H1 (cell line): Measurements from ENCODE around the gene GPATCH2L. TPM values are rescaled to one million over a fixed set of nuclear protein-coding genes. Genes with fewer than 3 reads are reported as not detected.

Source experiments
- CTCF ChIA-PET: fragments of 300-600 bp; sonication (Branson Sonifier 250); formaldehyde crosslinking; loops from one replicate; lab custom pipeline; 2021; ENCODE audit not compliant: partially characterized antibody; lab: Charles Lee
- POLR2A ChIA-PET: fragments of 300-600 bp; sonication (Branson Sonifier 250); formaldehyde crosslinking; loops from one replicate; lab custom pipeline; 2021; ENCODE audit warnings: inconsistent platforms; ENCODE audit not compliant: partially characterized antibody; lab: Charles Lee
- DNase-seq, 2 experiments: peaks; one replicate each; pipeline versions ENCODE4 v3.0.0 to v3.0.0-alpha.2; 2010 to 2022; ENCODE audit warnings: low spot score in 2 of 2, low read depth in 1 of 2, mixed read lengths in 1 of 2
- FAIRE-seq: peaks from 2 replicates; lab custom pipeline; 2011; peaks lifted over from hg19 to GRCh38; lab: Jason Lieb, UNC
- H2AFZ ChIP-seq: 2 replicates; pipeline ENCODE4 v1.8.1; 2012; ENCODE audit warnings: low read length, inconsistent platforms
- H2AK5ac ChIP-seq: 2 replicates; pipeline ENCODE4 v1.6.1; 2013; ENCODE audit warnings: low read depth, low read length
- H2BK120ac ChIP-seq: replicated peaks from 2 replicates; pipeline ENCODE3; 2013; ENCODE audit warnings: low read depth, low read length, inconsistent platforms
- H2BK12ac ChIP-seq: 2 replicates; pipeline ENCODE4 v1.6.1; 2013; ENCODE audit warnings: low read depth, low read length
- H2BK15ac ChIP-seq: 2 replicates; pipeline ENCODE4 v1.6.1; 2013; ENCODE audit warnings: low read length
- H2BK20ac ChIP-seq: 2 replicates; pipeline ENCODE4 v1.6.1; 2013; ENCODE audit warnings: low read length
- H2BK5ac ChIP-seq: 2 replicates; pipeline ENCODE4 v1.6.1; 2013; ENCODE audit warnings: low read depth, low read length
- H3K14ac ChIP-seq: 2 replicates; pipeline ENCODE4 v1.6.1; 2013; ENCODE audit warnings: inconsistent platforms; ENCODE audit not compliant: insufficient read length
- H3K18ac ChIP-seq: 2 replicates; pipeline ENCODE4 v1.6.1; 2013; ENCODE audit warnings: low read length; ENCODE audit errors: extremely low read depth
- H3K23ac ChIP-seq: 2 replicates; pipeline ENCODE4 v1.6.1; 2013; ENCODE audit warnings: inconsistent platforms; ENCODE audit not compliant: insufficient read length
- H3K23me2 ChIP-seq: 2 replicates; pipeline ENCODE4 v1.6.1; 2013; ENCODE audit warnings: low read depth, low read length
- H3K27ac ChIP-seq: 2 replicates; pipeline ENCODE4 v1.6.1; 2011; ENCODE audit warnings: low read depth, low read length, inconsistent platforms
- H3K27me3 ChIP-seq, 4 experiments: replicated peaks in 1 of 4; 1 replicate in 1 of 4; 2 replicates in 3 of 4; pipeline versions ENCODE4 v1.6.1 to v1.8.1; 2011 to 2013; ENCODE audit warnings: low read length in 3 of 4, mild to moderate bottlenecking in 3 of 4, inconsistent platforms in 2 of 4, mixed read lengths in 2 of 4, moderate library complexity in 1 of 4; ENCODE audit not compliant: control insufficient read depth in 3 of 4, insufficient read depth in 3 of 4; ENCODE audit errors: extremely low read depth in 1 of 4
- H3K36me3 ChIP-seq, 4 experiments: 2 replicates each; pipeline versions ENCODE4 v1.6.1 to v1.8.1; 2011 to 2013; ENCODE audit warnings: mild to moderate bottlenecking in 4 of 4, low read length in 3 of 4, moderate library complexity in 2 of 4, control low read depth in 1 of 4, inconsistent platforms in 1 of 4; ENCODE audit not compliant: insufficient read depth in 4 of 4, control insufficient read depth in 2 of 4
- H3K4ac ChIP-seq: replicated peaks from 2 replicates; pipeline ENCODE3; 2013; ENCODE audit warnings: low read length, low read depth, mixed read lengths, inconsistent platforms; ENCODE audit not compliant: insufficient read length
- H3K4me1 ChIP-seq, 4 experiments: replicated peaks in 1 of 4; 1 replicate in 1 of 4; 2 replicates in 3 of 4; pipeline versions ENCODE4 v1.6.1 to v1.8.1; 2011 to 2013; ENCODE audit warnings: low read length in 3 of 4, inconsistent platforms in 2 of 4, mixed read lengths in 1 of 4; ENCODE audit not compliant: insufficient read depth in 4 of 4, control insufficient read depth in 3 of 4
- H3K4me2 ChIP-seq, 2 experiments: 2 replicates each; pipeline versions ENCODE4 v1.6.1 to v1.8.1; 2011 to 2013; ENCODE audit warnings: low read depth in 2 of 2, low read length in 2 of 2, control low read depth in 1 of 2, inconsistent platforms in 1 of 2, mild to moderate bottlenecking in 1 of 2; ENCODE audit not compliant: insufficient read depth in 1 of 2
- H3K4me3 ChIP-seq, 4 experiments: fragments of 200-600, 300-600 bp in 1 of 4; sonication (generic), shearing (Covaris generic), sonication (Bioruptor Twin) in 1 of 4; 2 replicates each; pipeline versions ENCODE4 v1.5.1 to v1.8.1; 2011 to 2016; ENCODE audit warnings: low read length in 4 of 4, low read depth in 3 of 4, control low read depth in 2 of 4, inconsistent platforms in 2 of 4, mild to moderate bottlenecking in 2 of 4, mixed read lengths in 1 of 4, moderate library complexity in 1 of 4; ENCODE audit not compliant: insufficient read depth in 2 of 4; ENCODE audit errors: extremely low read depth in 1 of 4
- H3K56ac ChIP-seq: replicated peaks from 2 replicates; pipeline ENCODE3; 2013; ENCODE audit warnings: low read depth, mild to moderate bottlenecking, mixed read lengths, low read length, inconsistent platforms; ENCODE audit not compliant: insufficient read length
- H3K79me1 ChIP-seq: 2 replicates; pipeline ENCODE4 v1.6.1; 2013; ENCODE audit warnings: low read depth, low read length, control low read depth
- H3K79me2 ChIP-seq, 2 experiments: 2 replicates each; pipeline versions ENCODE4 v1.6.1 to v1.8.1; 2012 to 2013; ENCODE audit warnings: low read length in 2 of 2, mild to moderate bottlenecking in 2 of 2, inconsistent platforms in 1 of 2; ENCODE audit not compliant: insufficient read depth in 2 of 2, control insufficient read depth in 1 of 2
- H3K9ac ChIP-seq, 4 experiments: replicated peaks in 1 of 4; 1 replicate in 1 of 4; 2 replicates in 3 of 4; pipeline versions ENCODE4 v1.6.1 to v1.8.1; 2011 to 2013; ENCODE audit warnings: low read depth in 3 of 4, low read length in 3 of 4, control low read depth in 2 of 4, mild to moderate bottlenecking in 2 of 4, moderate library complexity in 2 of 4, inconsistent platforms in 1 of 4; ENCODE audit errors: extremely low read depth in 1 of 4
- H3K9me3 ChIP-seq, 2 experiments: 2 replicates each; pipeline versions ENCODE4 v1.6.1 to v1.8.1; 2012 to 2013; ENCODE audit warnings: mild to moderate bottlenecking in 2 of 2, moderate library complexity in 2 of 2, control low read depth in 1 of 2, inconsistent platforms in 1 of 2, low read depth in 1 of 2, low read length in 1 of 2, mixed read lengths in 1 of 2; ENCODE audit not compliant: insufficient read depth in 2 of 2
- H4K20me1 ChIP-seq, 2 experiments: replicated peaks in 1 of 2; 2 replicates each; pipeline versions ENCODE3 to v1.8.1; 2011 to 2013; ENCODE audit warnings: inconsistent platforms in 2 of 2, low read length in 2 of 2, mild to moderate bottlenecking in 1 of 2; ENCODE audit not compliant: insufficient read depth in 2 of 2, control insufficient read depth in 1 of 2
- H4K5ac ChIP-seq: 2 replicates; pipeline ENCODE4 v1.6.1; 2013; ENCODE audit warnings: low read length, low read depth, mixed read lengths, inconsistent platforms; ENCODE audit not compliant: insufficient read length
- H4K8ac ChIP-seq: 2 replicates; pipeline ENCODE4 v1.8.0; 2013; ENCODE audit warnings: mild to moderate bottlenecking, moderate library complexity, low read length, inconsistent platforms; ENCODE audit not compliant: insufficient read depth; ENCODE audit errors: extremely low read depth
- H4K91ac ChIP-seq: replicated peaks from 2 replicates; pipeline ENCODE3; 2013; ENCODE audit warnings: low read length, mixed read lengths, inconsistent platforms; ENCODE audit not compliant: insufficient read length
- BACH1 ChIP-seq: IDR thresholded peaks from 2 replicates; pipeline ENCODE4 v1.6.1; 2012; ENCODE audit warnings: low read length, improper control_type of control experiment
- CHD1 ChIP-seq: IDR thresholded peaks from 2 replicates; pipeline ENCODE4 v1.6.1; 2012; ENCODE audit warnings: low read depth, low read length, improper control_type of control experiment
- JUN ChIP-seq: IDR thresholded peaks from 2 replicates; pipeline ENCODE4 v1.6.1; 2011; ENCODE audit warnings: low read depth, mild to moderate bottlenecking, improper control_type of control experiment, low read length
- KDM1A ChIP-seq: fragments of 200-600, 300-600 bp; sonication (generic); IDR thresholded peaks from 2 replicates; pipeline ENCODE4 v1.7.1; 2016; ENCODE audit warnings: mild to moderate bottlenecking, low read length, borderline replicate concordance
- POU5F1 ChIP-seq: IDR thresholded peaks from 2 replicates; pipeline ENCODE4 v1.6.1; 2011; ENCODE audit warnings: low read depth, mild to moderate bottlenecking, low read length, moderate library complexity
- SIX5 ChIP-seq: IDR thresholded peaks from 2 replicates; pipeline ENCODE4 v1.6.1; 2011; ENCODE audit warnings: mild to moderate bottlenecking, low read depth, low read length
- TAF7 ChIP-seq: optimal IDR thresholded peaks from 2 replicates; pipeline ENCODE3; 2011; ENCODE audit warnings: low read depth, mild to moderate bottlenecking, inconsistent platforms, low read length, moderate library complexity, borderline replicate concordance
- WGBS, 2 experiments: shearing (Covaris generic) in 1 of 2; methylation state at CpG; one replicate each; pipeline versions ENCODE4 v1.1.6 to v1.1.7; 2013 to 2015; ENCODE audit warnings: low lambda C conversion rate in 2 of 2, mixed read lengths in 2 of 2, inconsistent platforms in 1 of 2, low coverage in 1 of 2, missing lambda C conversion rate in 1 of 2; ENCODE audit not compliant: insufficient replicate concordance in 2 of 2, insufficient coverage in 1 of 2, insufficient read length in 1 of 2; ENCODE audit errors: extremely low coverage in 1 of 2, missing lambda C conversion rate in 1 of 2; 5-methylcytosine and 5-hydroxymethylcytosine counted together
- polyA plus RNA-seq, 7 experiments: library from polyadenylated mRNA; depleted of rRNA in 3 of 7; stranded (reverse) in 5 of 7; unstranded in 2 of 7; fragments of >200 nt in 5 of 7; fragments of 200-250 nt in 2 of 7; gene quantifications; 1 replicate in 5 of 7; 2 replicates in 1 of 7; 4 replicates in 1 of 7; pipeline versions ENCODE4 v1.2.1 to v1.2.3, GENCODE V29; 2011 to 2013; ENCODE audit warnings: missing spikeins in 2 of 7, mixed read lengths in 2 of 7
- total RNA-seq: library from RNA; stranded (reverse); fragmentation: NEBNext Ultra II Directional; extraction: Animal tissue kit (Norgen Biotek cat#: 25700); gene quantifications from 2 replicates; pipeline ENCODE4 v1.2.1, GENCODE V29; 2021
- TF ChIP-seq, protein P1 (sequence below), 3 experiments: IDR thresholded peaks; 1 replicate in 2 of 3; 2 replicates in 1 of 3; pipeline versions ENCODE4 v1.5.1 to v1.6.1; 2011; ENCODE audit warnings: low read length in 3 of 3, mild to moderate bottlenecking in 3 of 3, inconsistent platforms in 2 of 3, low read depth in 1 of 3, moderate library complexity in 1 of 3; ENCODE audit not compliant: insufficient read depth in 1 of 3; ENCODE audit errors: control extremely low read depth in 1 of 3

GPATCH2L gene
- total and polyA plus RNA-seq, 2 of the 8 experiments (the other 6 are each of a cell fraction or from before 2014, with no cell fraction given), result 26.0 to 54.9 TPM

DNA sequence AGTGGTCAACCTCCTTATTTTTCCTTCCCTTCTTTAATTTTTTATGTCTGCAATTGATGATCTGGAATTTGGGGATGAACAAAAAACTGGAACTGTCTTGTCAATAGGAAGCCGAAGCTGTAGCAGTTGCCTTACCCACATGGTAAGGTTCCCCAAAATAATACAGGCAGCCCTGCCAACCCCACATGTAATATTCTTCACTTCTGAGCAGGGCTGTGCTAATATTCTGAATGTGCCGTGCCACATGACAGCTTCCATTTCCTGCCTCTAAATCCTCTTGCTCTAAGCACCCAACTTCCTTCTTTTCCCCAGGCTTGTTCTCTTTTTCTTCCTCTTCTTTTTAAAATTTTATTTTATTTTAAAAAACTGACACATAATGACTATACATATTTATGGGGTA lies 39.6 kb downstream of the GPATCH2L start:
- H2AK5ac ChIP-seq, result no peak overlapping the region
- H3K23me2 ChIP-seq, result no peaks in the 10 kb centered on the region; the same call in 1 of the 2 replicates
- no peak overlapping the region for H3K4me2 ChIP-seq
- WGBS, 2 experiments, result 96% methylated on average over 2 of the region's 2 CpGs; no CpG with 5 or more reads in 1 of the 2 experiments
- no peak overlapping the region for H4K91ac ChIP-seq
- no peak overlapping the region for H3K27ac ChIP-seq
- H2AFZ ChIP-seq, result no peak overlapping the region
- no peak for FAIRE-seq
- H3K23ac ChIP-seq, result peak overlapping the region; percentile 47
- no peak overlapping the region for H2BK12ac ChIP-seq
- CTCF ChIA-PET, result interaction anchor here (0.6 to 1.6 kb wide), 9 partner anchors 10 to 198 kb away, joined by 3 to 6 read pairs (median 4); no protein-coding TSS in a partner anchor
- no peak overlapping the region for H2BK15ac ChIP-seq
- H3K36me3 ChIP-seq, result peaks cover 5 to 41% (median 13%) of the 10 kb centered on the region in 4 experiments; a peak in 7 of 8 replicates
- H4K5ac ChIP-seq, result no peak overlapping the region
- no peak overlapping the region for H2BK20ac ChIP-seq
- H3K14ac ChIP-seq, result no peak overlapping the region
- POLR2A ChIA-PET, result no interaction called here
- H3K27me3 ChIP-seq, result no peaks in the 10 kb centered on the region
- no peak overlapping the region for H3K4ac ChIP-seq
- no peak overlapping the region for H3K56ac ChIP-seq
- H3K79me2 ChIP-seq, result no peaks in the 10 kb centered on the region; a peak in 2 of 4 replicates
- no peak for DNase-seq
- no peaks in the 10 kb centered on the region; a peak in 1 of 7 replicates for H3K4me1 ChIP-seq
- no peak overlapping the region for H3K18ac ChIP-seq
- H3K9ac ChIP-seq, result no peak overlapping the region
- no peak overlapping the region for H4K8ac ChIP-seq
- no peak overlapping the region for H2BK120ac ChIP-seq
- no peak for TF ChIP-seq TAF7
- TF ChIP-seq, protein P1, sequence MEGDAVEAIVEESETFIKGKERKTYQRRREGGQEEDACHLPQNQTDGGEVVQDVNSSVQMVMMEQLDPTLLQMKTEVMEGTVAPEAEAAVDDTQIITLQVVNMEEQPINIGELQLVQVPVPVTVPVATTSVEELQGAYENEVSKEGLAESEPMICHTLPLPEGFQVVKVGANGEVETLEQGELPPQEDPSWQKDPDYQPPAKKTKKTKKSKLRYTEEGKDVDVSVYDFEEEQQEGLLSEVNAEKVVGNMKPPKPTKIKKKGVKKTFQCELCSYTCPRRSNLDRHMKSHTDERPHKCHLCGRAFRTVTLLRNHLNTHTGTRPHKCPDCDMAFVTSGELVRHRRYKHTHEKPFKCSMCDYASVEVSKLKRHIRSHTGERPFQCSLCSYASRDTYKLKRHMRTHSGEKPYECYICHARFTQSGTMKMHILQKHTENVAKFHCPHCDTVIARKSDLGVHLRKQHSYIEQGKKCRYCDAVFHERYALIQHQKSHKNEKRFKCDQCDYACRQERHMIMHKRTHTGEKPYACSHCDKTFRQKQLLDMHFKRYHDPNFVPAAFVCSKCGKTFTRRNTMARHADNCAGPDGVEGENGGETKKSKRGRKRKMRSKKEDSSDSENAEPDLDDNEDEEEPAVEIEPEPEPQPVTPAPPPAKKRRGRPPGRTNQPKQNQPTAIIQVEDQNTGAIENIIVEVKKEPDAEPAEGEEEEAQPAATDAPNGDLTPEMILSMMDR (IDR thresholded peaks at IDR 0.05; ENCODE audit: control extremely low read depth in 1 of 3, insufficient read depth in 1 of 3, low read depth in 1 of 3, low read length in 3 of 3), result no peak
- TF ChIP-seq SIX5, result no peak
- no peak for TF ChIP-seq KDM1A
- TF ChIP-seq CHD1, result no peak
- TF ChIP-seq BACH1, result no peak
- TF ChIP-seq POU5F1, result no peak
- TF ChIP-seq JUN, result no peak
- no peak overlapping the region for H2BK5ac ChIP-seq
- H4K20me1 ChIP-seq, result peaks cover 0 to 1% of the 10 kb centered on the region in 2 experiments
- H3K9me3 ChIP-seq, result no peaks in the 10 kb centered on the region
- no peak overlapping the region for H3K4me3 ChIP-seq
- no peaks in the 10 kb centered on the region for H3K79me1 ChIP-seq
